ENCODE data around the gene DGKI. TPM values are rescaled to one million over a fixed set of nuclear protein-coding genes. Genes with fewer than 3 reads are reported as not detected.

The DGKI gene
- total and polyA plus RNA-seq, 4 donors = 0.01 to 0.37 (median 0.31) TPM

DNA sequence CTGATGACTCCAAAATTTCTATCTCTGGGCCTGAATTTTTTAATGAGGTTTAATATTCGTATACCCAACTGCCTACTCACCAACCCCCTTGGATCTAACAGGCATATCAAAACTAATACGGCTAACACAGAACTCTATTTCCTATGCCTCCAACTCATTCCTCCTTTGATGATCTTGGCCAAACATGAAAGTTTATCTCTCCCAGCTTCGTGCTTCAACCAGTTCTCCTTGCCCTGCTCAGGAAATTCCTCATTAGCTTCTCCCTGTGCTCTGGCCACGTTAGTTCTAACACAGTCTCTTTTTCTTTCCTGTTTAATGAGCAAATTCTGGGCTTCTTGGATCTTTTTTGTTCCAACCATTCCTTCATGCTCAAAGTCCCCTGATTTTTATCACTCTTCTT is 364.3 kb downstream of the DGKI start:
- Histone ChIP-seq H3K9ac (ENCODE audit: low read depth in 1 of 2, low read length in 2 of 2) (no peak overlapping the region), H3K9me3 (ENCODE audit: control insufficient read depth in 4 of 4, low read length in 3 of 4) (peaks cover 0 to 3% (median 0%) of the 10 kb centered on the region in 4 donors), H3K4me3 (ENCODE audit: low read depth in 1 of 3, low read length in 3 of 3) (no peak overlapping the region), H3K27ac (ENCODE audit: low read depth in 1 of 2, low read length in 2 of 2) (no peak overlapping the region), H3K36me3 (ENCODE audit: control insufficient read depth in 4 of 4, insufficient read depth in 3 of 4, low read depth in 1 of 4, low read length in 3 of 4) (no peaks in the 10 kb centered on the region), H3K4me1 (ENCODE audit: control insufficient read depth in 4 of 4, insufficient read depth in 4 of 4, low read length in 3 of 4) (no peaks in the 10 kb centered on the region), H3K27me3 (ENCODE audit: control insufficient read depth in 4 of 4, insufficient read depth in 4 of 4, low read length in 3 of 4) (peaks cover 0 to 4% (median 0%) of the 10 kb centered on the region in 4 donors)
- 67% methylated on average over 4 of the region's 4 CpGs for WGBS
- no peak for TF ChIP-seq RXRA (IDR thresholded peaks at IDR 0.05)
- TF ChIP-seq, protein P1, sequence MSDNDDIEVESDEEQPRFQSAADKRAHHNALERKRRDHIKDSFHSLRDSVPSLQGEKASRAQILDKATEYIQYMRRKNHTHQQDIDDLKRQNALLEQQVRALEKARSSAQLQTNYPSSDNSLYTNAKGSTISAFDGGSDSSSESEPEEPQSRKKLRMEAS (IDR thresholded peaks at IDR 0.05) = no peak
- DNase-seq (ENCODE audit: low spot score) = no peak

DNA sequence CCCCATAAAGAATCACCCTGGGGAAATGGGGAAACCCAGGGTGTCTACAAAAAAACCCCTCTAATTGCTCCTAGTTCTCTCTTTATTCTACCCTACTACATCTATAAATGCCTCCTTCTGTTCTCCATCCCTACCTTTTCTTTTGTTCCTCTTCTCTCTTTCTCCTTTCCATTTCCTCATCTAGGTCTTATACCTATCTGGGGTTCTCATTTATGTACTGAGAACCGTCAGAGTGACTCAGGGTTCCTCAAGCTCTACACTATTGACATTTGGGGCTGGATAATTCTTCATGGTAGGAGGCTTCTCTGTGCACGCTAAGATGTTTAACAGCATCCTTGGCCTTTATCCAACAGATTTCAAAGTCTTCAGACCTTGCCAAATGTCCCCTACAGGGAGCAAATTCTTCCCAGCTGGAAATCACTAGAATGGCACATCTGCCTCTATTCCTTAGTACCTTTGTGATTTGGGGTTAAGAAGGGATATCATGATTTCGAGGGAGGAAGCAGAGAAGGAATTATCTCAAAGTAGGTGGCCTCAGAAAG is 365.9 kb downstream of the DGKI start:
- peaks cover 0 to 3% (median 0%) of the 10 kb centered on the region in 4 donors for H3K9me3 ChIP-seq (ENCODE audit: control insufficient read depth in 4 of 4, low read length in 3 of 4)
- H3K36me3 ChIP-seq (ENCODE audit: control insufficient read depth in 4 of 4, insufficient read depth in 3 of 4, low read depth in 1 of 4, low read length in 3 of 4) = no peaks in the 10 kb centered on the region
- no peak overlapping the region for H3K4me3 ChIP-seq (ENCODE audit: low read depth in 1 of 3, low read length in 3 of 3)
- H3K27ac ChIP-seq (ENCODE audit: low read depth in 1 of 2, low read length in 2 of 2) = no peak overlapping the region
- DNase-seq (ENCODE audit: low spot score) = no peak
- peaks cover 0 to 4% (median 0%) of the 10 kb centered on the region in 4 donors for H3K27me3 ChIP-seq (ENCODE audit: control insufficient read depth in 4 of 4, insufficient read depth in 4 of 4, low read length in 3 of 4)
- TF ChIP-seq NR2F2 (IDR thresholded peaks at IDR 0.05) (no peak), FOXA2 (IDR thresholded peaks at IDR 0.05) (no peak), HNF4A (conservative IDR thresholded peaks at IDR 0.05) (no peak), ATF3 (IDR thresholded peaks at IDR 0.05) (no peak), JUND (IDR thresholded peaks at IDR 0.05) (no peak), YY1 (IDR thresholded peaks at IDR 0.05) (no peak)
- TF ChIP-seq, protein P2, sequence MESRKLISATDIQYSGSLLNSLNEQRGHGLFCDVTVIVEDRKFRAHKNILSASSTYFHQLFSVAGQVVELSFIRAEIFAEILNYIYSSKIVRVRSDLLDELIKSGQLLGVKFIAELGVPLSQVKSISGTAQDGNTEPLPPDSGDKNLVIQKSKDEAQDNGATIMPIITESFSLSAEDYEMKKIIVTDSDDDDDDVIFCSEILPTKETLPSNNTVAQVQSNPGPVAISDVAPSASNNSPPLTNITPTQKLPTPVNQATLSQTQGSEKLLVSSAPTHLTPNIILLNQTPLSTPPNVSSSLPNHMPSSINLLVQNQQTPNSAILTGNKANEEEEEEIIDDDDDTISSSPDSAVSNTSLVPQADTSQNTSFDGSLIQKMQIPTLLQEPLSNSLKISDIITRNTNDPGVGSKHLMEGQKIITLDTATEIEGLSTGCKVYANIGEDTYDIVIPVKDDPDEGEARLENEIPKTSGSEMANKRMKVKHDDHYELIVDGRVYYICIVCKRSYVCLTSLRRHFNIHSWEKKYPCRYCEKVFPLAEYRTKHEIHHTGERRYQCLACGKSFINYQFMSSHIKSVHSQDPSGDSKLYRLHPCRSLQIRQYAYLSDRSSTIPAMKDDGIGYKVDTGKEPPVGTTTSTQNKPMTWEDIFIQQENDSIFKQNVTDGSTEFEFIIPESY (IDR thresholded peaks at IDR 0.05) = no peak
- TF ChIP-seq, protein P3, sequence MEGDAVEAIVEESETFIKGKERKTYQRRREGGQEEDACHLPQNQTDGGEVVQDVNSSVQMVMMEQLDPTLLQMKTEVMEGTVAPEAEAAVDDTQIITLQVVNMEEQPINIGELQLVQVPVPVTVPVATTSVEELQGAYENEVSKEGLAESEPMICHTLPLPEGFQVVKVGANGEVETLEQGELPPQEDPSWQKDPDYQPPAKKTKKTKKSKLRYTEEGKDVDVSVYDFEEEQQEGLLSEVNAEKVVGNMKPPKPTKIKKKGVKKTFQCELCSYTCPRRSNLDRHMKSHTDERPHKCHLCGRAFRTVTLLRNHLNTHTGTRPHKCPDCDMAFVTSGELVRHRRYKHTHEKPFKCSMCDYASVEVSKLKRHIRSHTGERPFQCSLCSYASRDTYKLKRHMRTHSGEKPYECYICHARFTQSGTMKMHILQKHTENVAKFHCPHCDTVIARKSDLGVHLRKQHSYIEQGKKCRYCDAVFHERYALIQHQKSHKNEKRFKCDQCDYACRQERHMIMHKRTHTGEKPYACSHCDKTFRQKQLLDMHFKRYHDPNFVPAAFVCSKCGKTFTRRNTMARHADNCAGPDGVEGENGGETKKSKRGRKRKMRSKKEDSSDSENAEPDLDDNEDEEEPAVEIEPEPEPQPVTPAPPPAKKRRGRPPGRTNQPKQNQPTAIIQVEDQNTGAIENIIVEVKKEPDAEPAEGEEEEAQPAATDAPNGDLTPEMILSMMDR (IDR thresholded peaks at IDR 0.05; ENCODE audit: low read depth, low read length, missing input control) = no peak
- WGBS = 55% methylated on average over 3 of the region's 3 CpGs
- H3K4me1 ChIP-seq (ENCODE audit: control insufficient read depth in 4 of 4, insufficient read depth in 4 of 4, low read length in 3 of 4) = no peaks in the 10 kb centered on the region
- H3K9ac ChIP-seq (ENCODE audit: low read depth in 1 of 2, low read length in 2 of 2) = no peak overlapping the region

GRCh38 chr7:137480401-137480800 is 366.4 kb downstream of the DGKI start:
- Histone ChIP-seq H3K4me1 (ENCODE audit: control insufficient read depth in 4 of 4, insufficient read depth in 4 of 4, low read length in 3 of 4) (no peaks in the 10 kb centered on the region), H3K4me3 (ENCODE audit: low read depth in 1 of 3, low read length in 3 of 3) (no peak overlapping the region), H3K27me3 (ENCODE audit: control insufficient read depth in 4 of 4, insufficient read depth in 4 of 4, low read length in 3 of 4) (peaks cover 0 to 4% (median 0%) of the 10 kb centered on the region in 4 donors), H3K27ac (ENCODE audit: low read depth in 1 of 2, low read length in 2 of 2) (no peak overlapping the region), H3K36me3 (ENCODE audit: control insufficient read depth in 4 of 4, insufficient read depth in 3 of 4, low read depth in 1 of 4, low read length in 3 of 4) (no peaks in the 10 kb centered on the region), H3K9me3 (ENCODE audit: control insufficient read depth in 4 of 4, low read length in 3 of 4) (peaks cover 0 to 3% (median 0%) of the 10 kb centered on the region in 4 donors), H3K9ac (ENCODE audit: low read depth in 1 of 2, low read length in 2 of 2) (no peak overlapping the region)
- WGBS = 83% methylated on average over 1 of the region's 1 CpG
- TF ChIP-seq TAF1 (conservative IDR thresholded peaks at IDR 0.05) = no peak
- no peak for TF ChIP-seq SP1 (IDR thresholded peaks at IDR 0.05)
- TF ChIP-seq HNF4G (IDR thresholded peaks at IDR 0.05) = no peak
- TF ChIP-seq FOXA2 (IDR thresholded peaks at IDR 0.05) = no peak
- no peak for TF ChIP-seq GABPA (IDR thresholded peaks at IDR 0.05 in 1 of 2, conservative IDR thresholded peaks at IDR 0.05 in 1 of 2)
- no peak for TF ChIP-seq NR2F2 (IDR thresholded peaks at IDR 0.05)
- TF ChIP-seq ATF3 (IDR thresholded peaks at IDR 0.05) = no peak
- DNase-seq (ENCODE audit: low spot score) = no peak
